Activated CD8-positive, alpha-beta memory T cell treated with anti-CD3 and anti-CD28 coated beads for 1 hour (primary cell): ENCODE data around the gene STYXL2.
A peak's percentile ranks its signal among the peaks of the same experiment; 100 is the strongest.

Experiments
- DNase-seq, 2 donors: peaks; one replicate each; pipeline ENCODE4 v3.0.0-alpha.2; 2020; ENCODE audit warnings: low read depth in 1 of 2; ENCODE audit errors: extremely low read depth in 1 of 2

The STYXL2 gene

DNA sequence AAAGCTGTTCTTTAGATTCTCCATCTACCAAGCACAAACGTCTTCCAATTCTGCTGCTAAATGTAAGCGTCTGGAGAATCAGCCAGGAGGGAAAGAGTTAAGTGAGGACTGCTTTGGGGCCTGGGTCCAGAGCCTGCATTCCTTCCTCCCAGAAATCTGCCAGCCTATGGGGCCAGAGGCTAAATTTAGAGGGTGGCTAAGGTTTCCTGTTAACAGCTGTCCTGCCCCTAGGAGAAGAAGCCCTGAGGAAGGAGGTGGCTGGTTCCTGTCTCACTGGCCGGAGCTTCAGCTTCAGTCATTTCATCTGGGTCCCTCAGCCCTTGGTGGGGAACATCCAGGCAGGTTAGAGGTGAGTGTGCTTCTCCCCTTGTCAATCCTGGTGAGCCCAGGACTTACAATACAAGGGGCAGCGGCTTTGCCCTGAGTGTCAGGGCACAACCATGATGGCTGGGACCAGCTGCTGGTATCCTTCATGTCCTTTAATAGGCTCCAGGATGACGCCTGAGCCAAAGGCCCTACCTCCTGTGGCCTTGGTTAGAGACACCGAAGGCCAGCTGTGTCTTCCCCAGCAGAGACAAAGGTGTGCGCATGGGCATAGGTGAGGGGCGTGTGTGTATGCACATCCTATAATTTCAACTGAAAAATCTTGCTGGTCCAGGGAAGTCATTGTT is at the start of gene STYXL2:
TSS of gene STYXL2 (plus strand) at position 230 of the 671 bp plus-strand sequence. CDS start 775 bp downstream, outside the sequence.
- no peak for DNase-seq

DNA sequence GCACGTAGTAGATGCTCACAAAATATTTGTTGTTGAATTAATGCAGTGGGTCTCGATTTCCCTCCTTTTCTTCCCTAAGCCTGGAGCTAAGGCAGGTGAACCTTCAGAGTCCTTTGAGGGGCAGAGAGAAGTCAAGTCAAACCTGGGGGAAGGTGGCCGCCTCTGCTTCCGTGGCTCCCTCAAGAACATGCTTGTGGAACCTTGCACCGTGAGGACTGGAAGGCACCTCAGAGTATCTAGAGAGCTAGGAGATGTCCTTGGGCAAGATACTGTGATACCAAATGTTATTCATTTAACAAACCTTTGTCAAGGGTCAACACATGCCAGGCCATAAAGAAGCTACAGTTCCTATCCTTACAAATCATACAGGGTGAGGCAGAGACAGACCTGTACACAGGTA is 42.0 kb upstream of the STYXL2 start:
- no peak for DNase-seq

DNA sequence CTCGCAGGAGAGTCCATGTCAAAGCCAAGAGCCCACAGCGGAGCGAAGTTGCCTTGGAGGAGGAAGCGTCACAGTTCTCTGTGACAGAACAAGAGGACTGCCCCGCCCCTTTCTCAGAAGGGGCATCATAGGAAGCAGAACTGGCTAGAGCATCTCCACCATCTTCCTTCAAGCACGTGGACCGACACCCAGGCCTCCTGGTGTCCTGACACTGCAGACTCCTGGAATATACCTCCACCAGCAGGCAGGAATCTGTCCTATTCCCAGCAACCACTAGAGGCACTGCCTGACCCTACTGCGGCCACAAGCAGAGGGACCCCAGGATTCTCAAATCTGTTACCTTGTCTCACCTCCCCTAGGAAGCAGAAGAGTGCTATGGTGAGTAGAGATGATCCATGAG is 41.5 kb upstream of the STYXL2 start:
- DNase-seq = no peak

DNA sequence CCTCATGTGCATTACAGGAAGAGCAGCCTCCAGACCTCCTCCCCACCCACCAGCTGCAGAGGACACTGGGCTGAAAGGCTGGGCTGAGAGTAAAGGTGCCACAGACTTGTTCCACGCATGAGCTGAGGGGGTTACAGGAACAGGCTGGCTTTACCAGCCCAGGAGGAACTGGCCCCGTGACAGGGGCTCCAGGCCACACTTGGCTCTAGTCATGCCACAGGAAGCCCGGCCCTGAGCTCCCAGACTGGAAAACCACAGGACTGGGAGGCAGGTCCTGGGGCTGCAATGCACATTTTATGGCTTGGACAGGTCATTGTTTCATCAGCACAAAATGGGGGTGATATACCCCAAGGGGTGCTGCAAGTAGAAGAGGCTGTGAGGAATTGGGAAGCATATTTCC is 39.3 kb upstream of the STYXL2 start:
- DNase-seq = no peak

DNA sequence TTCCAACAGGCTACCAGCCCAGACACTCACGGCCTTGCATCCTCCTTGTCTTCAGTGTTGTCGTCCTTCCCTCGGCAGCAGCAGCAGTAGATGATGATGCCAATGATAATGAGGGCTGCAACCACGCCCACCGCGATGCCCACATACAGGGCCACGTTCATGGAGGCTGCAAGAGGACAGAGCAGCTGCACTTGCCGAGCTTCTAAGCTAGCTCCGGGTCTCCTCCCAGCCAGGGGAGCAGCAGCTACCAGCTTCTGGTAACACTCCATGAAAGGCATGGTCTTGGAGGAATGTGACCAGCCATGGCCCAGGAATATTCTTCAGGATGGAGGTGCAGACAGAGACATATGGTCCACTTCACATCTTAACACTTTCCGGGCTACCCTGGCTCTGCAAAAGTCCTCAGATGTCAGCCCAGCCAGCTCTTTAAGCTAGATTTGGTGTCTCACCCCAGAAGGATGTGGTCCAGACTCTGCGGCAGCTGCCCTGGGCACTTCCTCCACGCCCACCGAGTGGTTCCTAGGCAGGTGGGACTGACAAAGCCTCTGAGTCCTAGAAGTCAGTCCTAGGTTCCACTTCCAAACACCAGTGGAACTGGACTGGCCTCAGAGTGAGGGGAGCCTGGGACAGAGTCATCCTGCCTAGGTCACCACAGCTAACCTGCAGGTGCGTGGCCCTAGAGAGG is 38.8 kb upstream of the STYXL2 start:
- DNase-seq = no peak

DNA sequence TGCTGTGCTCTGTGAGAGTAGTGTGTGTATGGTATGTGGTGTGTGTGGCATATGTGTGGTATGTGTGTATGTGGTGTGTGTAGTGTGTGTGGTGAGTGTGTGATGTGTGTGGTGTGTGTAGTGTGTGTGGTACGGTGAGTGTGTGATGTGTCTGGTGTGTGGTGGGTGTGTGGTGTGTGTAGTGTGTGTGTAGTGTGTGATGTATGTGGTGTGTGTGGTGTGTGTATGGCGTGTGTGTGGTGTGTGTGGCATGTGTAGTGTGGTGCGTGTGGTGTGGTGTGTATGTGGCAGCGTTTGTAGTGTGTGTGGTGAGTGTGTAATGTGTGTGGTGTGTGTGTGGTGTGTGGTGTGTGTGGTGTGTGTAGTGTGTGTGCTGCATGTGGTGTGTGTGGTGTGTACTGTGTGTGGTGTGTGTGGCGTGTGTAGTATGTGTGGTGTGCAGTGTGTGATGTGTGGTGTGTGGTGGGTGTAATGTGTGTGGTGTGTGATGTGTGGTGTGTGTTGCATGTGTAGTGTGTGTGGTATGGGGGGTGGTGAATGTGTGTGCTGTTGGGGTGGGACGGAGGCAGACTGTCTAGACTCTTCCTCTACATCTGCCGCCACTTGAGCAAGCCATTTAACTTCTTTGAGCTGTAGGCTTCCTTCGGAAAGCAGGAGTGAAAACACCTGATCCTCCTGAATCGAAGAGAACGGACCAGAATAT is 37.2 kb upstream of the STYXL2 start:
- no peak for DNase-seq

DNA sequence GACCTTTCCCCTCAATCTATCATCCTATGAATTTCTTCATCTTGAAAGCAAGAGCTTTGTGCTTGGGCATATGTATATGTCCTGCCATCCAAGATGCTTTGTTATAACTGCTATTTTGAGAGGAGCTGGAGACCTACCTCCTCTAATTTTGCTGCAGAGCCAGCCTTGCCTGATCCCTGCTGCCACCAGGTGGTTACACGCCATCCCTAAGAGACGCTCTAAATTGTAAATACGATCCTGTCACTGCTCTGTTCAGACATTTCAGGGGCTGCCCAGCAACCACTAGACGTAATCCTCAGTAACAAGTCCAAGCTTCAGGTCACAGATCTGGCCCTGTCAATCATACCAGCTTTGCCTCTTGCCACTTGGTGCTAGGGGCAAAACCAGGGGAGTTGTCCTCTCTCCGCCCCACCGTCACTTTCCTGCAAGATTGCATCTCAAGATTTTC is 36.6 kb upstream of the STYXL2 start:
- DNase-seq = no peak

DNA sequence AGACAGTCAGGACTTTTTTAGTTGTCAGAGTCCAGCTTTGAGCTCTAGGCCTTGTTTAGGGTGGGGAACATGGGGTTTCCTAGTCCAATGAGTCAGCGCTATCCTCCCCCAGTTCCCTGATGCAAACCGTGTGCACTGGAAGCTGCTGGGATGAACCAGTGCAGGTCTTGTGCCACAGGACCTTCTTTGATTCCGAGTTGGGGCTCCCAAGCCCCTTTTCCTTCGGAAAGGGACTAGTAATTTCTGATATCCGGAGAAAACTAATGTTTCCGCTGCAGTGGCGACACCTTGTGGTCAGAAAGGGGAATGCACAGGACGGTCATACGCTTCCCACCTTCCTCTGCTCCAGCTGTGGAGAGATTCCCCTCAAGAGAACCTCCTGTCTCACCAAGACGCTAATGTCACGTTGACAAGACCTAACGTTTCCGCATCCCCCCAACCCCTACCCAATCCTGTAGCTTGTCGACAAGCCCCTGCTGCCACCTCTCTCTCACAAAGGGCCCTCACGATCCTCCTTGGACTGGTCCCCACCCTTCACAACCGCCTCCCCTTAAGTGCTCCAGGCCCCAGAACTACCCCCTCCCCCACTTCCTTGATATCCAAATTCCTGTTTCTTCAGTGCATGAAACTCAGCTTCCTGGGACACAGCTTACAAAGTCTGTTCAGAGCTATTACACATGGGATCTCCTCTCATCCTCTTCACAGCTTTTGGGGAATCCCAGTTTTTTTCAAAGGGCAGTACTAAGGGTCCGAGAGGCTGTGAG is 34.6 kb upstream of the STYXL2 start:
- peak; percentile 12 to 57 for DNase-seq

DNA sequence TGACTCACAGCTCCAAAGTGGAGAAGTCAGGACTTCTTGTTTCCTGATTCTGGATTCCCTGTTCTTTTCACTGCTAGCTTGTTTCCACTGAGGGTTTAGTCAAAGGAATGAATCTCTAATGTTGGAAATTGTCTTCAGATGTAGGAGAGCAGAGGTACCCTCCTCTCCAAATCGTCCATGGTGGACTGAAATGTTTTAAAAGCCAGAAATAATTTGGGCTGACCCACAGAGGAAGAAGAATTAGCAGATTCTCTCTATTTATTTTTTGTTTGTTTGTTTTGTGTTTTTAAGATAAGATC is 34.1 kb upstream of the STYXL2 start:
- no peak for DNase-seq

DNA sequence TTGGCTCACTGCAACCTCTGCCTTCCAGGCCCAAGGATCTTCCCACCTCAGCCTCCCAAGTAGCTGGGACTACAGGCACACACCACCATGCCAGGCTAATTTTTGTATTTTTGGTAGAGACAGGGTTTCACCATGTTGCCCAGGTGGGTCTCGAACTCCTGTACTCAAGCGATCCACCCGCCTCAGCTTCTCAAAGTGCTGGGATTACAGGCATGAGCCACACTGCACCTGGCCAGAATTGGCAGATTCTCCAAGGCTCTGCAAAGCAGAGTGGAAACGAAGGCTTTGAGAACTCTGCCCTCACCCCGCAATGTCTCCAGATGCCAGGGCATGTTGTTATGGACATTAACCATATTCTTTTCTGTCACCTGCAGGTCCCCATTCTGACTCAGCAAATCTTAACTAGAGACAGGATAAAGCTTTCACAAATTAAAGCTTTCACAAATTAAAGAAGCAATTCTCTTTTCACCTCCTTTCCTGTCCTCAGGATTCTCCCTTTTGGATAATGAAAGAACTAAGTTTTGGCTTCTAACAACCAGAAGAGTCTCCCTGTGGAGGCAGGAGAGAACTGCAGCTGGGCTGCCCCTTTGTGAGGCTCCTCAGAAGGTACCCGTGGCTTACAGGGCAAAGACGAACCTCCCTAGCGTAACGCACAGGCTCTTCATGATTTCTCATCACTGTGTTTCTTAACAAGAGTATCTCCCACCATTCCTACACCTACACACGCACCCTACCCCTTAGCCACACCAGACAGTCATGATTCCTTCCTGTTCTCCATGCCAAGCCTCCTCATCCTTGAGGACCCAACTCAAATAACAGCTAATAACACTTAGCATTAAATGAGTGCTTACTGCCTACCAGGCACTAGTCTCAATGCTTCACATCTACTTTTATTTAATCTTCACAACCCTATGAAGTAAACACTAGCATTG is 33.5 kb upstream of the STYXL2 start:
- DNase-seq = no peak

DNA sequence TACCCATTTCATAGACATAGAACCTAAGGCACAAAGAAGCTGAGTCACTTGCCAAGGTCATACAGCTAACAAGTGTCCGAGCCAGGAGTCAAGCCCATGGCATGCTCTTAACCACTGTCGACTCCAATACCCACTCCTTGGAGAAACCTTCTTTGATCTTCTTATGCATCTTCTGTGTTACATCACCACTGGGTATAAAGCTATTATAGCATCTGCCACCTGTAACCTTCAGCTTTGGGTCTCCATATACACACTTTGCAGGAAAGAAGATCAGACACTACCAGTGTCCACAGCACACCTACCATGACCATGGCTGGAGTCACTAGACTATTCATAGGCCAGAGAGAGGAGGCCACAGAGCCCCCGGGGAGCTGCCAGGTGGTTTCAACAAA is 32.8 kb upstream of the STYXL2 start:
- DNase-seq = no peak

DNA sequence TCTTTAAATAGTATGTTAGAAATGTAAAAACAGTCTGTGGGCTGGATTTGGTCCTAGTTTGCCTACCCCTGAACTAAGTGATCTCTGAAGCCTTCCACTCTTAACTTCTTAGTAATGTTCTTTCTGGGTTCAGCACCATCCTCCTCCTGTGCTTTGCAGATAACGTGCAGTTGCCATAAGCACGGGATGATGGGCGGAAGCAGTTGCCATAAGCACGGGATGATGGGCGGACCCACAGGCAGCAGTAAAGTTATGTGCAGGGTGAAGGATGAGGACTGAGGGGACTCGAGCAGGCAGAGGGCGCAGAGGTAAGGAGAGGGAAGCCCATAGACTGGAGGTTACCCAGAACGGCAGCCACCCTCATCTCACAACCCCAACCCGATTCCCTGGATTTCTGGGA is 29.3 kb upstream of the STYXL2 start:
- no peak for DNase-seq

DNA sequence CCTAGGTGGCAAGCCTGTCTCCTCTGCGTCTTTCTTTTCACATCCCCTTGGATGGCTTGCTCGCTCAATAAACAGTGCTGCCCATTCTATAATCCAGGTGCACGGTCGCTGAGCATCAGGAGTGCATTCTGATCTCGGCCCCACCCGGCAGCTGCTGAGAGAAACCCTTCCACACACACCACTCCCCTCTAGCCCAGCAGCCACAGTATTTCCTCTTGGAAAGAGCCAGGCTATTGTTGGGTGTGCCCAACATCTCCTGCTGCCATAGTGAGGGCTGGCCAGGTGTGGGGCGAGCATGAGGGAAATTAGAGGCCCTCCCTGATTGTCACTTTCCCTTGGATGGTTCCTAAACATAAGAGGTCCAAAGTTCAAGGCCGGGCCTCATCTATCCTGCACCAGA is 28.4 kb upstream of the STYXL2 start:
- DNase-seq = no peak

DNA sequence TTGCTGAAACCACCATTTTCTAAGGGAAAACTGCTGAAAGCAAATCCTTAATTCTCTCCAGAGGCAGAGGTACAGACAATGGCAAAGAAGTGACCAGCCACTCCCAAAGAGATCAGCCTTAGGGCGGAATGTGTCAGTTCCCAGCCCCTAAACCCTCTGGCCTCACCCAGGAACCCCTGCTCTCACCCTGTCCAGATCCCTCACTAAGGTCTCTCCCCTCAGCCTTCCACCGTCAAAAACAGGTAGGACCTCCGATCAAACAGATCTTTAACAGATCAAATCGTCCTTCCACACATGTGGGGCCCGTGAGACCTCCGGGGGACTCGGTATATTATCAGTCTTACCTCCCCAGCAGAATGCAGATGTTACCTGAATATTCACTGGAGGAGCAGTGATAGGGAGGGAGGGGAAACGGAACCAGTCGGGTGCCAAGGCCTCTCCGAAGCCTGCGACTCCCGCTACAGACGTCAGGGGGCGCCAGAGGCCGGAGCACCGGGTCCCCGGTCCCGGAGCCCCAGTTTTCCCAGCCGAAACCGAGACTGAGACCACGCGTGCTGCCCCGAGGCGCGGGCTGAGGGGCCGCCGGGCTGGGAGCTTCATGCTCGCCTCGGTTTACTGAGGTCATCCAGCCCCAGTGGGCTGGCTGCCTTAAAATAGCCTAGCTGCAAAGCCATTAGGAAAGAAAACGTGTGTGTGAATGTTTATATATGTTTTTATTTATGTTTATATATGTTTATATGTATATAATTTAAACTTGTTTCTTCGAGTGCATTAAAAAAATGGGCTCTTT is 27.3 kb upstream of the STYXL2 start:
- DNase-seq = peak; percentile 44 to 73

DNA sequence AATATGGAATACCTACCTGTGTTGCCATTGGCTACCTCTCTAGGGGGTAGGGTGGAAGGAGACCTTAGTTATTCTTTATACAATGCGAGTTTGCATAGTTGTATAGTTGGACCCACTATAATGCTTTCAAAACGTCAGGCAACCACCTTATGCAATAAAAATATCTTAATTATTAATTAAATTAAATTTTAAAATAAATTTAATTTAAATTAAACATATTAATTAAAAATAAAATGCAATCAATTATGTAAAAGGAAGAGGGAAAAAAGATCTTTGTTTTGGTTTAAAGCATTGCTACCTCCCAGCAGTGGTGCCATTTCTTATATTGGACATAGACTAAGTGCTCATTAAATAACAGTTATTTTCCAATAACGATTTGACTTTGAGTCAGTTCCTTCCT is 26.0 kb upstream of the STYXL2 start:
- DNase-seq = no peak

DNA sequence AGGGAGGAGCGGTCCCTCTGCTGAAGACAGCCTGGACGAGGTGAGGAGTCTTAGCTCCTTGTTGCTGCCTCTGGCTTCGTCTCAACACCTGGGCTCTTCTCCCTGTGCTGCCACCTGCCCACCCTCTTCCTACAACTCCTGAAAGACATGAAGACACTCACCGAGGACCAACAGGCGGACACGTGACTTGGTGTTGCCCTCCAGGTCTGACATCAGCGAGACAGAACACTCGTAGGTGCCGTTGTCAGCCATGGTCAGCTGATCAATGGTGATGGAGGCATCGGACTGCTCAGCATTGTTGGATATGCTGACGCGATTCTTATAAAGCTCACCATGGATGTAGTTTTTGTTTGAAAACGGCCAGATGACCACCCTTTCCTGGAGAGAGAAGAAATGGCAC is 25.1 kb upstream of the STYXL2 start:
- DNase-seq = no peak

DNA sequence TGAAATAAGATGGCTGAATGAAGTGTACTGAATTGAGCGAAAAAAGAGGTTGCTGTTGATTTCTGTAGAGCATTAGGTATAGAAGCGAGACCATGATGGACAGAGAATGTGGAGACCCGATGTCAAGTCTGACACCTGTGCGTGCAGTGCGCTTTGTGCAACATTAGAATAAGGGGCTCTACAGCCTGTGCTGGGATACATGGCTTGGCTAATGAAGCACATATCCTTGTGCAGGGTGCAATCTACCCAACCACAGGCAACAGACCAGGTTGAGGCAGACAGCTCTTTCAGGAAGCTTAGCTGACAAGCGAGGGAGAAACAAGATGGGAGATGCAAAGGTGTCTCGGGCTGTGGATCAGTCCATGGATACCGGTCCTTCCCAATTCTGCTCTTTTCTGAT is 22.6 kb upstream of the STYXL2 start:
- no peak for DNase-seq

DNA sequence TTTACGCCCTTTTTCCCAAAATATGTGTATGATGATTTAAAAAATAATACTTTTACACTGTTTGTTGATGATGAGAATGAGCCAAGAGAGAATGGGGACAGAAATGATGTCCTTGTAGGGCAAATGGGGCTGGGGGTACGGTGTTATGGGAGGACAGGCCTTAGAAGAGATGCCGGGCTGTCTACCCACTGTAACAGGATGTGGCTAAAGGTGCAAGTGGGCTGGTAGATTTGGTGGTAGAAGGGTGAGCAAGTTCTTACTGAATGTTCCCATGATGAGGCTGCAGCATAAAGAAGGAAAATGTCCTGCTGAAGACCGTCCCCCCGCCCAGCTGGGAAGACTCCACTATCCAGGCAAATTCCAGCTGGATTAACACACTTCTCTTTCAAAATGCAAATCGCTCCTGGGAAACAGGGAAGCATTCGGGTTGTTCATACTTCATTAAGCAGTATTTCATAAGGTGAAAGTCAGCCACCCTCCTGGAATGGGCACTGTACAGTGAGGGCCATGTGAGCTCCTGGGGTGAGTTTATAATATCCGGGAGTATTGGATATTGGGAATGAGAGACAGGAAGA is 17.7 kb upstream of the STYXL2 start:
- no peak for DNase-seq

DNA sequence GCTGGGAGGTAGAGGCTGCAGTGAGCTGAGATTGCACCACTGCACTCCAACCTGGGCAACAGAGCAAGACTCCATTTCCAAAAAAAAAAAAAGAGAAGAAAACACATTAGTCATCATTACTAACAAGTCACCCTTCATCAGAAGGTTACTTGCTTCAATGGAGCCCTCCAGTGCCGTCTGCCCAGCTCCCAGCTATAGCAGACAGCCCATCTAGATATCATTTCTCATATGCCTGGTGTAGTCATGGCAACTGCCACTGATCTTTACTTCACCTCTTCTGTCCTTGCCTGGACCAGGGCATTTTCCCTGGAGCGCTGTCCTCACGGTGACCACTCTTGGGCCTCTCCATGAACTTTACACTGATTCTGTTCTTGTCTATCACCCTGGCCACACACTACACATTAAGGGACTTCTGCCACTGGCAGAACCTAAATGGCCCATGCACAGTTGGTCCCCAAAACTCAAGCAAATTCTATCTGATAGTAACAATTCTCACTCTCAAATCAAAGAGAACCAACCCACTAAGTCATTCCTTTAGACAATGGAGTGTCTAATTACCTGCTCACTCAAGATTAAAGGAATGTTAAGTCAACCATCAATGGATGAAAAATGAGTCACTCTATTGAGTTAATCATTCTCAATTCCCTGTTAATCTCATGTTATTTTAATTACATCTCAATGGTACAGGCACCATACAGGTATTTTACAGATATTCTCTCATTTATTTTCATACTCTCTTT is 16.6 kb upstream of the STYXL2 start:
- no peak for DNase-seq
